H9 (cell line): ENCODE results near the gene LDLR. TPM values are rescaled to one million over a fixed set of nuclear protein-coding genes. Genes with fewer than 3 reads are reported as not detected.

Experiments used
- DNase-seq: peaks from one replicate; pipeline ENCODE4 v3.0.0-alpha.2; 2017
- H2AFZ ChIP-seq: one replicate; pipeline ENCODE4 v1.6.1; 2013; ENCODE audit warnings: mild to moderate bottlenecking, low read length, control low read depth, moderate library complexity
- H2AK5ac ChIP-seq: 2 replicates; pipeline ENCODE4 v1.6.1; 2013; ENCODE audit warnings: low read length, control low read depth, mixed read lengths; ENCODE audit not compliant: insufficient read length
- H2BK120ac ChIP-seq: one replicate; pipeline ENCODE4 v1.6.1; 2013; ENCODE audit warnings: low read depth, mild to moderate bottlenecking, low read length, control low read depth, inconsistent platforms; ENCODE audit not compliant: poor library complexity, severe bottlenecking
- H2BK12ac ChIP-seq: 2 replicates; pipeline ENCODE4 v1.6.1; 2013; ENCODE audit warnings: low read length, control low read depth, mixed read lengths, low read depth; ENCODE audit not compliant: insufficient read length
- H2BK15ac ChIP-seq: 2 replicates; pipeline ENCODE4 v1.6.1; 2013; ENCODE audit warnings: low read depth, low read length, control low read depth
- H2BK20ac ChIP-seq: one replicate; pipeline ENCODE4 v1.6.1; 2013; ENCODE audit warnings: low read depth, mild to moderate bottlenecking, low read length, control low read depth, inconsistent platforms; ENCODE audit not compliant: poor library complexity, severe bottlenecking
- H2BK5ac ChIP-seq: 2 replicates; pipeline ENCODE4 v1.6.1; 2013; ENCODE audit warnings: low read length, control low read depth, mixed read lengths; ENCODE audit not compliant: insufficient read length
- H3K14ac ChIP-seq: 2 replicates; pipeline ENCODE4 v1.6.1; 2013; ENCODE audit warnings: low read length, control low read depth; ENCODE audit not compliant: insufficient read depth
- H3K18ac ChIP-seq: 2 replicates; pipeline ENCODE4 v1.6.1; 2013; ENCODE audit warnings: low read depth, mild to moderate bottlenecking, mixed read lengths, low read length, control low read depth; ENCODE audit not compliant: insufficient read length
- H3K23ac ChIP-seq: 2 replicates; pipeline ENCODE4 v1.6.1; 2013; ENCODE audit warnings: low read length, control low read depth, mixed read lengths, low read depth; ENCODE audit not compliant: insufficient read length
- H3K23me2 ChIP-seq: 2 replicates; pipeline ENCODE4 v1.6.1; 2013; ENCODE audit warnings: low read depth, mild to moderate bottlenecking, mixed read lengths, low read length, control low read depth; ENCODE audit not compliant: insufficient read length, poor library complexity, severe bottlenecking
- H3K27ac ChIP-seq: 2 replicates; pipeline ENCODE4 v1.5.1; 2013; ENCODE audit warnings: low read length, control low read depth, mixed read lengths, low read depth; ENCODE audit not compliant: insufficient read length
- H3K27me3 ChIP-seq: 2 replicates; pipeline ENCODE4 v1.6.1; 2013; ENCODE audit warnings: low read length, control low read depth, inconsistent platforms; ENCODE audit not compliant: insufficient read depth
- H3K4ac ChIP-seq: 2 replicates; pipeline ENCODE4 v1.6.1; 2013; ENCODE audit warnings: low read depth, mild to moderate bottlenecking, control low read depth, inconsistent platforms, low read length, moderate library complexity
- H3K4me1 ChIP-seq: 2 replicates; pipeline ENCODE4 v1.6.1; 2013; ENCODE audit warnings: low read length, control low read depth, inconsistent platforms; ENCODE audit not compliant: insufficient read depth
- H3K4me2 ChIP-seq: 2 replicates; pipeline ENCODE4 v1.6.1; 2013; ENCODE audit warnings: low read length, control low read depth, mixed read lengths; ENCODE audit not compliant: insufficient read length, insufficient read depth
- H3K56ac ChIP-seq: 2 replicates; pipeline ENCODE4 v1.6.1; 2013; ENCODE audit warnings: low read depth, mild to moderate bottlenecking, mixed read lengths, low read length, control low read depth; ENCODE audit not compliant: insufficient read length
- H3K79me1 ChIP-seq: 2 replicates; pipeline ENCODE4 v1.6.1; 2013; ENCODE audit warnings: low read depth, mild to moderate bottlenecking, moderate library complexity, low read length, control low read depth, inconsistent platforms; ENCODE audit not compliant: insufficient read depth, poor library complexity, severe bottlenecking
- H3K79me2 ChIP-seq: 2 replicates; pipeline ENCODE4 v1.6.1; 2013; ENCODE audit warnings: low read length, control low read depth, inconsistent platforms; ENCODE audit not compliant: insufficient read depth
- H3K9ac ChIP-seq: 2 replicates; pipeline ENCODE4 v1.6.1; 2013; ENCODE audit warnings: low read length, control low read depth, mixed read lengths; ENCODE audit not compliant: insufficient read length; ENCODE audit errors: extremely low read depth
- H3K9me3 ChIP-seq: one replicate; pipeline ENCODE4 v1.6.1; 2013; ENCODE audit warnings: low read depth, low read length, inconsistent platforms; ENCODE audit not compliant: control insufficient read depth
- H3T11ph ChIP-seq: one replicate; pipeline ENCODE4 v1.6.1; 2013; ENCODE audit warnings: mild to moderate bottlenecking, low read length, control low read depth, inconsistent platforms
- H4K20me1 ChIP-seq: one replicate; pipeline ENCODE4 v1.6.1; 2013; ENCODE audit not compliant: control insufficient read depth, insufficient read length, insufficient read depth
- H4K5ac ChIP-seq: 2 replicates; pipeline ENCODE4 v1.6.1; 2013; ENCODE audit warnings: low read depth, mild to moderate bottlenecking, mixed read lengths, low read length, control low read depth; ENCODE audit not compliant: insufficient read length
- H4K8ac ChIP-seq: replicated peaks from 2 replicates; pipeline ENCODE4 v1.6.1; 2013; ENCODE audit warnings: low read length, control low read depth, mixed read lengths, low read depth; ENCODE audit not compliant: insufficient read length
- H4K91ac ChIP-seq: 2 replicates; pipeline ENCODE4 v1.6.1; 2013; ENCODE audit warnings: low read depth, mild to moderate bottlenecking, moderate library complexity, mixed read lengths, low read length, control low read depth; ENCODE audit not compliant: insufficient read length
- H3K27ac Mint-ChIP-seq, 3 experiments: 2 replicates in 2 of 3; 3 replicates in 1 of 3; pipeline ENCODE4 v1.8.0; 2020 to 2021; ENCODE audit warnings: mixed read lengths in 3 of 3, mild to moderate bottlenecking in 1 of 3, moderate library complexity in 1 of 3
- H3K27me3 Mint-ChIP-seq: 2 replicates; pipeline ENCODE4 v1.8.0; 2021; ENCODE audit warnings: low read depth, mild to moderate bottlenecking, moderate library complexity, mixed read lengths
- H3K36me3 Mint-ChIP-seq, 3 experiments: 2 replicates in 2 of 3; 3 replicates in 1 of 3; pipeline ENCODE4 v1.8.0; 2020 to 2021; ENCODE audit warnings: low read depth in 3 of 3, mixed read lengths in 3 of 3; ENCODE audit not compliant: insufficient read depth in 1 of 3
- H3K4me1 Mint-ChIP-seq, 2 experiments: 2 replicates each; pipeline ENCODE4 v1.8.0; 2020; ENCODE audit warnings: mixed read lengths in 2 of 2
- H3K4me3 Mint-ChIP-seq, 2 experiments: 2 replicates in 1 of 2; 3 replicates in 1 of 2; pipeline ENCODE4 v1.8.0; 2020 to 2021; ENCODE audit warnings: mild to moderate bottlenecking in 2 of 2, mixed read lengths in 2 of 2, moderate library complexity in 1 of 2
- H3K9me3 Mint-ChIP-seq, 2 experiments: 2 replicates in 1 of 2; 3 replicates in 1 of 2; pipeline ENCODE4 v1.8.0; 2020; ENCODE audit warnings: mild to moderate bottlenecking in 2 of 2, mixed read lengths in 2 of 2, moderate library complexity in 1 of 2
- CTCF ChIP-seq: fragments of 200-600 bp; sonication (generic); conservative IDR thresholded peaks from 3 replicates; pipeline ENCODE4 v1.8.0; 2021; ENCODE audit warnings: antibody characterized with exemption, mild to moderate bottlenecking
- WGBS: extraction: QIAGEN DNeasy Blood & Tissue Kit; methylation state at CpG from one replicate; pipeline ENCODE4 v1.1.7; 2013; ENCODE audit warnings: missing lambda C conversion rate, low lambda C conversion rate, mixed read lengths; ENCODE audit not compliant: insufficient read length; ENCODE audit errors: extremely low coverage; 5-methylcytosine and 5-hydroxymethylcytosine counted together
- total RNA-seq: library from RNA; stranded (reverse); gene quantifications from 2 replicates; pipeline ENCODE4 v1.2.1, GENCODE V29; 2021

LDLR gene
- total RNA-seq, 1 experiment from 2014 or later: 92.7 TPM

GRCh38 chr19:11165486-11166030, 76.3 kb downstream of the LDLR start:
- Histone ChIP-seq H3K9ac (no peak overlapping the region), H3K9me3 (no peaks in the 10 kb centered on the region), H2AFZ (no peak overlapping the region), H3K56ac (no peak overlapping the region), H3K79me1 (no peaks in the 10 kb centered on the region), H2BK20ac (no peak overlapping the region), H3K4ac (no peak overlapping the region), H4K20me1 (no peaks in the 10 kb centered on the region), H3K79me2 (no peaks in the 10 kb centered on the region), H3K27ac (no peak overlapping the region), H3K18ac (no peak overlapping the region), H2AK5ac (no peak overlapping the region), H3T11ph (no peak overlapping the region), H3K14ac (no peak overlapping the region), H3K4me2 (no peak overlapping the region), H4K8ac (no peak overlapping the region), H3K23me2 (no peaks in the 10 kb centered on the region), H2BK15ac (no peak overlapping the region), H4K91ac (no peak overlapping the region), H4K5ac (no peak overlapping the region), H2BK120ac (no peak overlapping the region), H3K4me1 (no peaks in the 10 kb centered on the region), H2BK12ac (no peak overlapping the region), H3K23ac (no peak overlapping the region), H2BK5ac (no peak overlapping the region), H3K27me3 (no peaks in the 10 kb centered on the region)
- WGBS: no CpG with 5 or more reads among the region's 13 CpGs
- H3K27ac Mint-ChIP-seq: peak overlapping the region in 1 of 3 experiments; percentile 47; a peak in 2 of 7 replicates
- no peaks in the 10 kb centered on the region for H3K27me3 Mint-ChIP-seq
- peaks cover 12 to 41% (median 36%) of the 10 kb centered on the region in 3 experiments for H3K36me3 Mint-ChIP-seq
- no peaks in the 10 kb centered on the region for H3K4me1 Mint-ChIP-seq
- DNase-seq: no peak
- no peak for TF ChIP-seq CTCF
- no peak overlapping the region for H3K4me3 Mint-ChIP-seq
- no peaks in the 10 kb centered on the region for H3K9me3 Mint-ChIP-seq
